NCI-H1436 treated with DMSO at 0.1 percent for 48 hours (cell line): ENCODE measurements around the gene RBMS1.

ENCODE experiments used
- DNase-seq: peaks from one replicate; lab custom pipeline; 2025; lab: John Stamatoyannopoulos, UW

Gene RBMS1

GRCh38 chr2:160362018-160362417 is 131.6 kb downstream of the RBMS1 start:
- no peak for DNase-seq

GRCh38 chr2:160360089-160360757 is 133.4 kb downstream of the RBMS1 start:
- no peak for DNase-seq

GRCh38 chr2:160358046-160358445 is 135.6 kb downstream of the RBMS1 start:
- no peak for DNase-seq

- no peak for DNase-seq
Observed at GRCh38 chr2:160356485-160356884, 137.1 kb downstream of the RBMS1 start.

- no peak for DNase-seq
Observed at GRCh38 chr2:160355080-160355479, 138.5 kb downstream of the RBMS1 start.

- no peak for DNase-seq
Observed at GRCh38 chr2:160354677-160355076, 138.9 kb downstream of the RBMS1 start.

- DNase-seq: no peak
Observed at GRCh38 chr2:160353813-160354212, 139.8 kb downstream of the RBMS1 start.

- DNase-seq: no peak
Observed at GRCh38 chr2:160353166-160353565, 140.4 kb downstream of the RBMS1 start.

- DNase-seq: no peak
Observed at GRCh38 chr2:160352500-160352899, 141.1 kb downstream of the RBMS1 start.

GRCh38 chr2:160351956-160352355 is 141.7 kb downstream of the RBMS1 start:
- no peak for DNase-seq

- DNase-seq: no peak
Observed at GRCh38 chr2:160349306-160349705, 144.3 kb downstream of the RBMS1 start.

GRCh38 chr2:160347269-160347863 is 146.2 kb downstream of the RBMS1 start:
- DNase-seq: no peak

GRCh38 chr2:160345071-160345764 is 148.4 kb downstream of the RBMS1 start:
- DNase-seq: no peak

- no peak for DNase-seq
Observed at GRCh38 chr2:160343404-160343803, 150.2 kb downstream of the RBMS1 start.

- no peak for DNase-seq
Observed at GRCh38 chr2:160339726-160340125, 153.9 kb downstream of the RBMS1 start.

- no peak for DNase-seq
Observed at GRCh38 chr2:160338901-160339685, 154.5 kb downstream of the RBMS1 start.

- DNase-seq: no peak
Observed at GRCh38 chr2:160337728-160338127, 155.9 kb downstream of the RBMS1 start.

GRCh38 chr2:160336635-160337034 is 157.0 kb downstream of the RBMS1 start:
- no peak for DNase-seq

GRCh38 chr2:160336105-160336504 is 157.5 kb downstream of the RBMS1 start:
- DNase-seq: no peak

GRCh38 chr2:160335441-160335840 is 158.2 kb downstream of the RBMS1 start:
- no peak for DNase-seq

GRCh38 chr2:160334028-160334741 is 159.4 kb downstream of the RBMS1 start:
- no peak for DNase-seq
